Jurkat, Clone E6-1 (cell line): ENCODE data around the gene RPA4.

Source experiments
- DNase-seq: peaks from one replicate; pipeline ENCODE4 v3.0.0-alpha.2; 2011; ENCODE audit warnings: low read depth, low spot score
- H3K4me3 ChIP-seq: 2 replicates; pipeline ENCODE4 v1.5.1; 2011; ENCODE audit warnings: mild to moderate bottlenecking, low read length, control low read depth, moderate library complexity

The RPA4 gene

DNA sequence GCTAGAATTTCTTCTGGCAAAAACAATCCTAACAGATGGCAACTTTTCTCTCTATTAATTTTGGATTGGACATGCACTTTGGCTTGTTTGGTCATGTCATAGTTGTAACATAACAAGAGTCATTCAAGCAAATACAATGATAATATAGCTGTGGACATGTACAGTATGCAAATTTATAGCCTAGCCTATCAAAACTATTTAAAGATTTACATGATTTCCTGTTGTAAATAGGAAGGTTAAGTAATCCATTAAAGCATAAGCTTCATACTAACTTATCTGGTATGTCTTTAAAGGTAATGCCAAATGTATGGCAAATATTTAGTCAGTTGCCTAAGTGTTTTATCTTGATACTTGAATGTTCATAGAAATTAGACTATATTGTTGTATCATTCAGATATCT, 45.3 kb downstream of the RPA4 start:
- no peak overlapping the region for H3K4me3 ChIP-seq
- DNase-seq: no peak
